HL-60 (cell line): Measurements from ENCODE around the gene CENPF.

Experiments used
- DNase-seq, 2 experiments: peaks; one replicate each; pipeline ENCODE4 v3.0.0-alpha.2; 2010 to 2020; ENCODE audit warnings: low read depth in 1 of 2, low spot score in 1 of 2
- H3K27ac ChIP-seq: fragments of 250-450 bp; sonication (Bioruptor Pico); replicated peaks from 2 replicates; pipeline ENCODE4 v1.5.1; 2020; ENCODE audit warnings: mild to moderate bottlenecking, moderate library complexity
- H3K27me3 ChIP-seq: fragments of 250-450 bp; sonication (Bioruptor Pico); 2 replicates; pipeline ENCODE4 v1.5.1; 2021; ENCODE audit warnings: mild to moderate bottlenecking, moderate library complexity; ENCODE audit not compliant: insufficient read depth, poor library complexity, severe bottlenecking
- H3K4me3 ChIP-seq: replicated peaks from 2 replicates; pipeline ENCODE4 v1.5.1; 2011; ENCODE audit warnings: mild to moderate bottlenecking, control low read depth, low read length; ENCODE audit not compliant: insufficient read depth
- CTCF ChIP-seq: IDR thresholded peaks from one replicate; pipeline ENCODE4 v1.5.1; 2011; ENCODE audit warnings: low read length, control low read depth, inconsistent platforms; ENCODE audit not compliant: insufficient read depth
- GABPA ChIP-seq: IDR thresholded peaks from 2 replicates; pipeline ENCODE4 v1.6.1; 2012; ENCODE audit warnings: low read depth
- POLR2AphosphoS5 ChIP-seq: IDR thresholded peaks from 2 replicates; pipeline ENCODE4 v1.6.1; 2012; ENCODE audit warnings: low read depth
- REST ChIP-seq: IDR thresholded peaks from 2 replicates; pipeline ENCODE4 v1.6.1; 2012; ENCODE audit warnings: low read depth; ENCODE audit not compliant: insufficient replicate concordance
- SPI1 ChIP-seq: IDR thresholded peaks from 2 replicates; pipeline ENCODE4 v1.6.1; 2012; ENCODE audit warnings: low read depth, mild to moderate bottlenecking, borderline replicate concordance

CENPF gene

GRCh38 chr1:214678386-214678785 lies 75.4 kb downstream of the CENPF start:
- Histone ChIP-seq H3K4me3 (no peak overlapping the region), H3K27me3 (no peaks in the 10 kb centered on the region), H3K27ac (no peak overlapping the region)
- no peak for DNase-seq
- TF ChIP-seq REST, result no peak
- TF ChIP-seq CTCF, result no peak
- no peak for TF ChIP-seq POLR2AphosphoS5
- no peak for TF ChIP-seq GABPA
- TF ChIP-seq SPI1, result no peak

DNA sequence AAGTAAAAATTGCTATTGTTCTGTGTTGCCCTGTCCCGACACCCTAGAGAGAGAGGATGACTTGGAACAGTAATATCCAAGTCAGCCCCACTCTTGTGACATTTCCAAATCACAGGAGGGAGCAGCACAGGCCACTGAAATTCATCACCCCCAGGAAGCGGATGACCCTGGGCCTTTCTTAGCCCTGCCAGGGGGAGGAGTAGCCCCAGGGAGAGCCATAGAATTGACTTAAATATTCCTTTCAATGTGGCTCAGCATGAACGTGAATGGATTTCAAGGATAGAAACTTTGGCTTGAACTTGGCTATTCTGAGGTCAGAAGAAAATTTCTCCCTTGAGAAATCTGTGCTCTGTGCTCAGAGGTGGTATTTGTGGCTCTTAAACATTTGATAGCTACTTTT lies 80.6 kb downstream of the CENPF start:
- no peaks in the 10 kb centered on the region for H3K27me3 ChIP-seq
- no peak overlapping the region for H3K4me3 ChIP-seq
- H3K27ac ChIP-seq, result no peak overlapping the region
- TF ChIP-seq REST, result no peak
- TF ChIP-seq POLR2AphosphoS5, result no peak
- no peak for TF ChIP-seq CTCF
- no peak for TF ChIP-seq SPI1
- no peak for TF ChIP-seq GABPA
- DNase-seq, result no peak

DNA sequence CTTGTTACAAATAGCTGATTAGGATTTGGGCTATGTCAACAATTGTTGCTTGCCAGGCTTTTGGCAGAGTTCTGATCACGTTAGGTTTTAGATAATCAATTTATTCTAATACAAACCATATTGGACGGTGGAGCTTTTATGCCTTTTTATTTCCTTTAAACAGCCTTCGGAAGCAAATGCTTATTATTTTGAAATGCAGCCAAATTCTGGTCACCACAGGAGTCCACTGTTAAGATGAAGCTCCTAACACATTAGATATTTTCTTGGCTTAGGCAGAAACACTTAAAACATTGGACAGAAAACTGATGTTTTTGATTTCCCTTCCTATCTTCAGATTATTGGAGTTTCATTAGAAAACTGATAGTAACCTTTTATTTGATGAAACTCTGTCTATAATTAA lies 82.9 kb downstream of the CENPF start:
- Histone ChIP-seq H3K27me3 (no peaks in the 10 kb centered on the region), H3K4me3 (no peak overlapping the region), H3K27ac (no peak overlapping the region)
- DNase-seq, result no peak
- no peak for TF ChIP-seq POLR2AphosphoS5
- no peak for TF ChIP-seq SPI1
- TF ChIP-seq REST, result no peak
- no peak for TF ChIP-seq GABPA
- no peak for TF ChIP-seq CTCF
